Heart right ventricle (tissue), 16 donors: ENCODE data around the gene ZFP28. TPM values are rescaled to one million over a fixed set of nuclear protein-coding genes. Genes with fewer than 3 reads are reported as not detected.

Experiments used
- ATAC-seq, 8 donors: fragments of 200-7000 bp; cut with Tn5 transposase; one replicate each; pipeline ENCODE4 v1.9.1; 2020; ENCODE audit warnings: mild to moderate bottlenecking in 8 of 8, moderate library complexity in 8 of 8, moderate number of reproducible peaks in 1 of 8
- DNase-seq, 2 donors: peaks; one replicate each; pipeline ENCODE4 v3.0.0-alpha.2; 2020
- H3K27ac ChIP-seq, 10 donors: fragments of 200-600 bp; sonication (generic) in 2 of 10; one replicate each; pipeline versions ENCODE4 v1.5.0 to v1.8.0; 2020 to 2022; ENCODE audit warnings: mild to moderate bottlenecking in 3 of 10
- H3K27me3 ChIP-seq, 7 donors: fragments of 200-600 bp; one replicate each; pipeline ENCODE4 v1.8.0; 2021 to 2022; ENCODE audit warnings: mild to moderate bottlenecking in 2 of 7
- H3K36me3 ChIP-seq, 9 donors: fragments of 200-600 bp; sonication (generic) in 1 of 9; one replicate each; pipeline versions ENCODE4 v1.5.0 to v1.8.0; 2020 to 2022; ENCODE audit warnings: mild to moderate bottlenecking in 2 of 9
- H3K4me1 ChIP-seq, 9 donors: fragments of 200-600 bp; sonication (generic) in 1 of 9; one replicate each; pipeline versions ENCODE4 v1.5.0 to v1.8.0; 2020 to 2022; ENCODE audit warnings: mild to moderate bottlenecking in 4 of 9
- H3K4me3 ChIP-seq, 10 donors: fragments of 200-600 bp; sonication (generic) in 2 of 10; one replicate each; pipeline versions ENCODE4 v1.5.0 to v1.8.0; 2020 to 2022; ENCODE audit warnings: mild to moderate bottlenecking in 7 of 10, moderate library complexity in 2 of 10
- H3K9me3 ChIP-seq, 11 donors: fragments of 200-600 bp in 10 of 11; sonication (generic) in 2 of 11; one replicate each; pipeline versions ENCODE4 v1.5.0 to v1.8.0; 2013 to 2022; ENCODE audit warnings: mild to moderate bottlenecking in 2 of 11, control low read depth in 1 of 11, moderate library complexity in 1 of 11
- CTCF ChIP-seq, 9 donors: fragments of 200-600 bp; sonication (generic) in 2 of 9; IDR thresholded peaks; one replicate each; pipeline versions ENCODE4 v1.5.0 to v1.8.0; 2021 to 2022; ENCODE audit warnings: antibody characterized with exemption in 9 of 9, mild to moderate bottlenecking in 5 of 9, moderate library complexity in 1 of 9
- WGBS, 2 donors: extraction: QIAGEN DNeasy Blood & Tissue Kit; methylation state at CpG; one replicate each; pipeline ENCODE4 v1.1.7; 2013; ENCODE audit warnings: inconsistent platforms in 1 of 2; 5-methylcytosine and 5-hydroxymethylcytosine counted together
- intact Hi-C, 10 donors: fragments of 100-400 bp; cut with DNase I; formaldehyde crosslinking; loops; one replicate each; pipeline versions ENCODE4 v1.11.1 to v1.14.2; 2022
- polyA plus RNA-seq, 2 donors: library from polyadenylated mRNA; stranded (reverse); fragments of 200-250 nt; gene quantifications; one replicate each; pipeline ENCODE4 v1.2.3, GENCODE V29; 2013
- total RNA-seq, 10 donors: library from RNA; stranded (reverse); fragmentation: NEBNext Ultra II Directional in 3 of 10; extraction: Animal tissue kit (Norgen Biotek cat#: 25700) in 3 of 10; gene quantifications; one replicate each; pipeline versions ENCODE4 v1.2.1 to v1.2.4, GENCODE V29; 2021 to 2023
- donor health status: Arrhythmogenic right ventricular cardiomyopathy.
- donor health status: ischemic (EF 13 %, LVEDD 7.1; RV severe dilation, severe dysfunction).
- donor health status: healthy with polysubstance abuse.
- donor health status: DM: no; HTN: yes; CAD: no.
- donor health status: DM: no; HTN: no; CAD: no.
- donor health status: ischemic (EF 25% LVEDD 6.9; RV normal size, moderate dysfunction).
- donor health status: ischemic (EF 25% LVEDD 5.7; RV mildly dilated, moderate dysfunction).
- donor health status: healthy.
- donor health status: DM: yes; HTN: yes; CAD: no.
- donor health status: Ischemic cardiomyopathy.
- donor health status: ischemic (EF 35%, LVEDD 5.7; RV mildly dilated, moderate dysfunction).
- donor health status: nonischemic (EF 11% LVEDD 7.7; RV severe dilation, severe dysfunction).
- donor health status: DM: yes; HTN: yes; CAD: no.
- donor health status: PGD.
- donor health status: ischemic (EF 29% LVEDD 5.4; RV normal size, mild dysfunction).
- donor health status: nonischemic (EF 23%, LVEDD 6.1; RV moderate dilation, normal function).

The ZFP28 gene
- total and polyA plus RNA-seq, 12 donors: 4.1 to 9.1 (median 6.6) TPM

DNA sequence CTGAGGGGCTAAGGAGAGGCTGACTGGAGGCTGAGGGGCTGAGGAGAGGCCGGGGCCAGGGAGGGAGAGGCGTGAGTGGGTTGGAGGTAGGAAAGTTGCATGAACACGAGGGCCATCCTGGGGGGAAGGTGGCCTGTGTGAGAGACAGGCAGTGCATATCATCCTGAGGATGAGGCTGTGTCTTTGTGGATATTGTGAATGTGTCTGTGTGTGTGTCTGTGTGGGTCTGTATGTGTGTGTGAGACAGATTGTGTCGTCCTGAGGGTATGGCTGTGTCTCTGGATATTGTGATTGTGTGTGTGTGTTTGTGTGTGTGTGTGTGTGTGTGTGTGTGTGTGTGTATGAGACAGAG, 56.8 kb downstream of the ZFP28 start:
- H3K9me3 ChIP-seq: peaks cover 0 to 62% (median 0%) of the 10 kb centered on the region in 11 donors
- intact Hi-C loops: loop anchor here in 1 of 10 donors (1.0 kb wide), 1 partner anchor 28 kb away; the partner anchor contains the start of gene ZNF470
- peak in 5 of 8 donors; percentile 14 to 51 (median 21) for ATAC-seq

GRCh38 chr19:56596676-56597075, 57.9 kb downstream of the ZFP28 start:
- peak in 1 of 2 donors; percentile 26 for DNase-seq
- 65 to 70% methylated on average over 4 of the region's 4 CpGs for WGBS, 2 donors
- Histone ChIP-seq H3K27me3 (no peaks in the 10 kb centered on the region), H3K27ac (peak overlapping the region in 6 of 10 donors; percentile 7 to 83 (median 44)), H3K4me1 (peaks cover 0 to 28% (median 10%) of the 10 kb centered on the region in 9 donors), H3K36me3 (peaks cover 0 to 33% (median 6%) of the 10 kb centered on the region in 9 donors), H3K4me3 (peak overlapping the region in 3 of 10 donors; percentile 77 to 98 (median 97)), H3K9me3 (peaks cover 0 to 62% (median 0%) of the 10 kb centered on the region in 11 donors)
- no peak for TF ChIP-seq CTCF (IDR thresholded peaks at IDR 0.05)
- ATAC-seq: peak in 2 of 8 donors; percentile 12 to 21
- intact Hi-C loops: no loop called here

More for the DNA sequence above, 56.8 kb downstream of the ZFP28 start:
- no peaks in the 10 kb centered on the region for H3K27me3 ChIP-seq
- peaks cover 0 to 28% (median 10%) of the 10 kb centered on the region in 9 donors for H3K4me1 ChIP-seq
- no peak for TF ChIP-seq CTCF (IDR thresholded peaks at IDR 0.05)
- DNase-seq: no peak
- 0 to 3% methylated on average over 4 of the region's 4 CpGs for WGBS, 2 donors
- peak overlapping the region; percentile 77 to 98 (median 90) for H3K4me3 ChIP-seq
- peaks cover 0 to 21% (median 0%) of the 10 kb centered on the region in 9 donors for H3K36me3 ChIP-seq
- H3K27ac ChIP-seq: peak overlapping the region in 9 of 10 donors; percentile 70 to 88 (median 81)

DNA sequence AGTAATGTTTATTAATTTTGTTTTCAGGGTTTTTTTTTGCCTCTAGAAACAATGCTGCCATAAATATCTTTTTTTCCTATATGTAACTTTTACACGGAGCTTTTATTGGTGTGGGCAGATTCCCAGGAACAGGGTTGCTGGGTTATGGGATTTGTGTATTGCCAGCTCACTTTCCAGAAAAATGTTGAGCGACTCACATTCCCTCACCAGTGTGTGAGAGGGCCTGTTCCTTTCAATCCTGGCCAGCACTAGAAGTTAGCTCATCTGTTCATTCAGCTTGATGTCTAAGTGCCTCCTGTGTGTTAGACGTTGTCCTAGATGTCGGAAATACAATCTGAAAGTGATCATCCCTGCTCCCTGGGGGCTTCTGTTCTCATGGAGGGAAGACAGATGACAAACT, 58.9 kb downstream of the ZFP28 start:
- no peak for TF ChIP-seq CTCF (IDR thresholded peaks at IDR 0.05)
- 84 to 87% methylated on average over 4 of the region's 4 CpGs for WGBS, 2 donors

GRCh38 chr19:56601375-56601774, 62.6 kb downstream of the ZFP28 start:
- ATAC-seq: no peak
- Histone ChIP-seq H3K4me1 (peaks cover 0 to 24% (median 3%) of the 10 kb centered on the region in 9 donors), H3K9me3 (peaks cover 0 to 82% (median 8%) of the 10 kb centered on the region in 11 donors), H3K4me3 (no peak overlapping the region), H3K36me3 (peaks cover 0 to 75% (median 18%) of the 10 kb centered on the region in 9 donors), H3K27me3 (no peaks in the 10 kb centered on the region), H3K27ac (no peak overlapping the region)
- TF ChIP-seq CTCF (IDR thresholded peaks at IDR 0.05): no peak
- 90 to 98% methylated on average over 3 of the region's 3 CpGs for WGBS, 2 donors
- intact Hi-C loops: no loop called here
- DNase-seq: no peak

More for the DNA sequence above, 58.9 kb downstream of the ZFP28 start:
- Histone ChIP-seq H3K27ac (no peak overlapping the region), H3K4me3 (no peak overlapping the region), H3K36me3 (peaks cover 0 to 43% (median 6%) of the 10 kb centered on the region in 9 donors), H3K9me3 (peaks cover 0 to 62% (median 0%) of the 10 kb centered on the region in 11 donors), H3K4me1 (peaks cover 0 to 28% (median 10%) of the 10 kb centered on the region in 9 donors), H3K27me3 (no peaks in the 10 kb centered on the region)
- ATAC-seq (no peak), DNase-seq (no peak)
- intact Hi-C loops: no loop called here
